OCI-LY1 (cell line): Measurements from ENCODE around the gene RFTN1.

ENCODE experiments used
- H2AFZ ChIP-seq: fragments of 200-600 bp; sonication (generic), shearing (Covaris generic); 2 replicates; pipeline ENCODE4 v1.6.0; 2014; ENCODE audit warnings: antibody characterized with exemption, mild to moderate bottlenecking, low read length
- H3F3A ChIP-seq: fragments of 200-600 bp; sonication (generic), shearing (Covaris generic); 2 replicates; pipeline ENCODE4 v1.6.0; 2014; ENCODE audit warnings: mild to moderate bottlenecking, antibody characterized with exemption, low read length, moderate library complexity; ENCODE audit not compliant: insufficient read depth
- H3K27ac ChIP-seq: fragments of 200-600 bp; sonication (generic); 2 replicates; pipeline ENCODE4 v1.5.1; 2014; ENCODE audit warnings: low read length, mixed run types, mild to moderate bottlenecking, low read depth; ENCODE audit not compliant: poor library complexity, severe bottlenecking
- H3K27me3 ChIP-seq: fragments of 200-600 bp; sonication (generic); 2 replicates; pipeline ENCODE4 v1.6.0; 2014; ENCODE audit warnings: antibody characterized with exemption, mild to moderate bottlenecking, low read length, moderate library complexity; ENCODE audit not compliant: insufficient read depth
- H3K36me3 ChIP-seq: fragments of 200-600 bp; sonication (generic); 2 replicates; pipeline ENCODE4 v1.6.1; 2014; ENCODE audit warnings: mild to moderate bottlenecking, antibody characterized with exemption, low read length, moderate library complexity, mixed read lengths; ENCODE audit not compliant: insufficient read depth
- H3K4me1 ChIP-seq: fragments of 200-600 bp; sonication (generic); 2 replicates; pipeline ENCODE4 v1.5.1; 2014; ENCODE audit warnings: mild to moderate bottlenecking, low read length, moderate library complexity; ENCODE audit not compliant: insufficient read depth, severe bottlenecking
- H3K4me2 ChIP-seq: fragments of 200-600 bp; sonication (generic), shearing (Covaris generic); 2 replicates; pipeline ENCODE4 v1.6.1; 2014; ENCODE audit warnings: low read length
- H3K4me3 ChIP-seq: fragments of 200-600 bp; sonication (generic); 2 replicates; pipeline ENCODE4 v1.5.1; 2014; ENCODE audit warnings: low read length, low read depth, mild to moderate bottlenecking, mixed read lengths; ENCODE audit not compliant: poor library complexity, severe bottlenecking
- H3K79me2 ChIP-seq: fragments of 200-600 bp; shearing (Covaris generic); 2 replicates; pipeline ENCODE4 v1.6.1; 2016; ENCODE audit warnings: mixed run types, low read length, mixed read lengths; ENCODE audit not compliant: insufficient read depth
- H3K9ac ChIP-seq: fragments of 200-600 bp; sonication (generic), shearing (Covaris generic); 2 replicates; pipeline ENCODE4 v1.6.1; 2014; ENCODE audit warnings: mild to moderate bottlenecking, low read length, mixed read lengths
- H3K9me2 ChIP-seq: fragments of 200-600 bp; sonication (generic), shearing (Covaris generic); 2 replicates; pipeline ENCODE4 v1.6.1; 2014; ENCODE audit warnings: low read depth, mild to moderate bottlenecking, low read length, mixed read lengths
- H3K9me3 ChIP-seq: fragments of 200-600 bp; shearing (Covaris generic); 2 replicates; pipeline ENCODE4 v1.6.1; 2014; ENCODE audit warnings: low read length, mixed read lengths
- H4K20me1 ChIP-seq: fragments of 200-600 bp; sonication (generic), shearing (Covaris generic); 2 replicates; pipeline ENCODE4 v1.6.0; 2016; ENCODE audit warnings: mild to moderate bottlenecking, low read length; ENCODE audit not compliant: insufficient read depth
- CTCF ChIP-seq: fragments of 200-600 bp; sonication (generic), shearing (Covaris generic); IDR thresholded peaks from 2 replicates; pipeline ENCODE4 v1.5.1; 2017; ENCODE audit warnings: mild to moderate bottlenecking, antibody characterized with exemption, low read length, moderate library complexity, mixed read lengths
- EZH2 ChIP-seq: fragments of 200-600 bp; sonication (generic), shearing (Covaris generic); IDR thresholded peaks from 2 replicates; pipeline ENCODE4 v1.8.0; 2017; ENCODE audit warnings: borderline replicate concordance, mixed run types, mild to moderate bottlenecking, antibody characterized with exemption, low read length, moderate library complexity, mixed read lengths

The RFTN1 gene

GRCh38 chr3:16347548-16347947 is 166.0 kb downstream of the RFTN1 start:
- Histone ChIP-seq H3K4me1 (no peaks in the 10 kb centered on the region), H3K9me2 (no peaks in the 10 kb centered on the region), H3F3A (no peaks in the 10 kb centered on the region), H3K4me2 (no peak overlapping the region), H3K4me3 (no peak overlapping the region), H2AFZ (no peak overlapping the region), H3K27me3 (no peaks in the 10 kb centered on the region), H3K79me2 (no peaks in the 10 kb centered on the region), H3K9ac (no peak overlapping the region), H3K27ac (no peak overlapping the region), H3K36me3 (peaks cover 100% of the 10 kb centered on the region), H4K20me1 (no peaks in the 10 kb centered on the region), H3K9me3 (no peaks in the 10 kb centered on the region)
- no peak for TF ChIP-seq CTCF
- no peak for TF ChIP-seq EZH2

- TF ChIP-seq CTCF: no peak
- no peak for TF ChIP-seq EZH2
- Histone ChIP-seq H4K20me1 (no peaks in the 10 kb centered on the region), H3K9ac (no peak overlapping the region), H3K9me2 (no peaks in the 10 kb centered on the region), H3K79me2 (peaks cover 7% of the 10 kb centered on the region; the same call in 1 of the 2 replicates), H3K4me3 (no peak overlapping the region), H3K36me3 (peaks cover 99% of the 10 kb centered on the region), H3K4me1 (no peaks in the 10 kb centered on the region), H3F3A (no peaks in the 10 kb centered on the region), H2AFZ (no peak overlapping the region), H3K27me3 (no peaks in the 10 kb centered on the region), H3K27ac (no peak overlapping the region), H3K9me3 (no peaks in the 10 kb centered on the region), H3K4me2 (no peak overlapping the region)
Measured at GRCh38 chr3:16346413-16347081, 167.0 kb downstream of the RFTN1 start.

GRCh38 chr3:16343101-16343500 is 170.4 kb downstream of the RFTN1 start:
- no peak overlapping the region for H3K4me3 ChIP-seq
- H3K9ac ChIP-seq: no peak overlapping the region
- peaks cover 15% of the 10 kb centered on the region; the same call in 1 of the 2 replicates for H3K79me2 ChIP-seq
- H4K20me1 ChIP-seq: no peaks in the 10 kb centered on the region
- no peak overlapping the region for H2AFZ ChIP-seq
- no peak overlapping the region for H3K4me2 ChIP-seq
- TF ChIP-seq EZH2 (no peak), CTCF (no peak)
- H3K9me3 ChIP-seq: no peaks in the 10 kb centered on the region
- H3K27ac ChIP-seq: no peak overlapping the region
- H3F3A ChIP-seq: no peaks in the 10 kb centered on the region
- peaks cover 9% of the 10 kb centered on the region for H3K4me1 ChIP-seq
- no peaks in the 10 kb centered on the region for H3K27me3 ChIP-seq
- no peaks in the 10 kb centered on the region for H3K9me2 ChIP-seq
- H3K36me3 ChIP-seq: peaks cover 96% of the 10 kb centered on the region
